T-helper 17 cell (primary cell): ENCODE measurements around the gene HIPK2. TPM values are rescaled to one million over a fixed set of nuclear protein-coding genes. Genes with fewer than 3 reads are reported as not detected.

Experiments used
- ATAC-seq: fragments of 150-1000 bp; cut with Tn5 transposase; 2 replicates; pipeline ENCODE4 v1.10.0; 2021; ENCODE audit warnings: mild to moderate bottlenecking, moderate library complexity
- DNase-seq, 3 donors: peaks; one replicate each; pipeline versions ENCODE4 v3.0.0 to v3.0.0-alpha.2; 2020 to 2021
- H3K9me3 ChIP-seq: one replicate; pipeline ENCODE4 v1.7.0; 2013; ENCODE audit warnings: low read length, mild to moderate bottlenecking; ENCODE audit not compliant: control insufficient read depth, poor library complexity, severe bottlenecking
- H3K27ac Mint-ChIP-seq: one replicate; pipeline ENCODE4 v1.8.0; 2022; ENCODE audit warnings: mild to moderate bottlenecking, moderate library complexity, mixed read lengths
- H3K27me3 Mint-ChIP-seq: one replicate; pipeline ENCODE4 v1.8.0; 2022; ENCODE audit warnings: mixed read lengths
- H3K36me3 Mint-ChIP-seq: one replicate; pipeline ENCODE4 v1.8.0; 2022; ENCODE audit warnings: low read depth, mixed read lengths
- H3K4me1 Mint-ChIP-seq: one replicate; pipeline ENCODE4 v1.8.0; 2022; ENCODE audit warnings: mild to moderate bottlenecking, mixed read lengths
- H3K4me3 Mint-ChIP-seq: one replicate; pipeline ENCODE4 v1.8.0; 2022; ENCODE audit warnings: mild to moderate bottlenecking, moderate library complexity, mixed read lengths
- total RNA-seq, 4 donors: library from RNA in 2 of 4; stranded (reverse) in 2 of 4; gene quantifications; one replicate each; pipeline ENCODE4 v1.2.3 and lab custom pipeline; 2022 to 2026

Gene HIPK2
- total RNA-seq, 2 donors from 2014 or later: 36.9 to 42.9 TPM

GRCh38 chr7:139531094-139531493 lies 246.7 kb downstream of the HIPK2 start:
- ATAC-seq: no peak
- Mint-ChIP-seq H3K27me3 (peaks cover 32% of the 10 kb centered on the region), H3K4me1 (peaks cover 5% of the 10 kb centered on the region), H3K4me3 (no peak overlapping the region), H3K27ac (no peak overlapping the region), H3K36me3 (no peaks in the 10 kb centered on the region)
- no peaks in the 10 kb centered on the region for H3K9me3 ChIP-seq
- DNase-seq: no peak

- no peaks in the 10 kb centered on the region for H3K9me3 ChIP-seq
- ATAC-seq (no peak), DNase-seq (no peak)
- H3K36me3 Mint-ChIP-seq: peaks cover under 1% of the 10 kb centered on the region
- peaks cover 31% of the 10 kb centered on the region for H3K27me3 Mint-ChIP-seq
- peak overlapping the region; percentile 53 for H3K4me3 Mint-ChIP-seq
- peaks cover 12% of the 10 kb centered on the region for H3K4me1 Mint-ChIP-seq
- no peak overlapping the region for H3K27ac Mint-ChIP-seq
Observed at GRCh38 chr7:139526578-139527544, 250.9 kb downstream of the HIPK2 start.

- H3K9me3 ChIP-seq: no peaks in the 10 kb centered on the region
- Mint-ChIP-seq H3K27me3 (peaks cover 41% of the 10 kb centered on the region), H3K36me3 (peaks cover 4% of the 10 kb centered on the region), H3K4me3 (no peak overlapping the region), H3K27ac (no peak overlapping the region), H3K4me1 (peaks cover 12% of the 10 kb centered on the region)
- DNase-seq (no peak), ATAC-seq (no peak)
Observed at GRCh38 chr7:139525750-139526149, 252.0 kb downstream of the HIPK2 start.

- peaks cover 12% of the 10 kb centered on the region for H3K4me1 Mint-ChIP-seq
- ATAC-seq (no peak), DNase-seq (no peak)
- no peaks in the 10 kb centered on the region for H3K9me3 ChIP-seq
- peaks cover 41% of the 10 kb centered on the region for H3K27me3 Mint-ChIP-seq
- H3K4me3 Mint-ChIP-seq: no peak overlapping the region
- peaks cover 4% of the 10 kb centered on the region for H3K36me3 Mint-ChIP-seq
- no peak overlapping the region for H3K27ac Mint-ChIP-seq
Observed at GRCh38 chr7:139525239-139525638, 252.6 kb downstream of the HIPK2 start.

- H3K27ac Mint-ChIP-seq: no peak overlapping the region
Observed at GRCh38 chr7:139523968-139524815, 253.6 kb downstream of the HIPK2 start.

GRCh38 chr7:139523199-139523941 lies 254.4 kb downstream of the HIPK2 start, which contains the start of gene CLEC2L:
Gene CLEC2L (plus strand): TSS chr7:139523685. CDS start chr7:139523928, 243 bp downstream.
- no peaks in the 10 kb centered on the region for H3K9me3 ChIP-seq
- Mint-ChIP-seq H3K4me3 (peak within 1 kb of the TSS; percentile 77), H3K27ac (no peak within 1 kb of the TSS), H3K4me1 (peaks cover 12% of the 10 kb centered on the region), H3K36me3 (peaks cover 4% of the 10 kb centered on the region), H3K27me3 (peaks cover 30% of the 10 kb centered on the region)
- ATAC-seq (peak; percentile 41), DNase-seq (no peak)

More at GRCh38 chr7:139523968-139524815, 253.6 kb downstream of the HIPK2 start:
- Mint-ChIP-seq H3K4me1 (peaks cover 12% of the 10 kb centered on the region), H3K4me3 (peak overlapping the region; percentile 19), H3K27me3 (peaks cover 39% of the 10 kb centered on the region), H3K36me3 (peaks cover 4% of the 10 kb centered on the region)
- DNase-seq: no peak
- ATAC-seq: no peak
- H3K9me3 ChIP-seq: no peaks in the 10 kb centered on the region

GRCh38 chr7:139522830-139523198 lies 255.0 kb downstream of the HIPK2 start:
- H3K36me3 Mint-ChIP-seq: peaks cover 4% of the 10 kb centered on the region
- no peaks in the 10 kb centered on the region for H3K9me3 ChIP-seq
- no peak overlapping the region for H3K27ac Mint-ChIP-seq
- no peak for ATAC-seq
- peaks cover 12% of the 10 kb centered on the region for H3K4me1 Mint-ChIP-seq
- DNase-seq: no peak
- H3K27me3 Mint-ChIP-seq: peaks cover 28% of the 10 kb centered on the region
- H3K4me3 Mint-ChIP-seq: peak overlapping the region; percentile 77

GRCh38 chr7:139521439-139521838 lies 256.4 kb downstream of the HIPK2 start:
- ATAC-seq (no peak), DNase-seq (no peak)
- no peaks in the 10 kb centered on the region for H3K9me3 ChIP-seq
- Mint-ChIP-seq H3K27ac (no peak overlapping the region), H3K4me1 (peaks cover 7% of the 10 kb centered on the region), H3K27me3 (peaks cover 34% of the 10 kb centered on the region), H3K36me3 (peaks cover 4% of the 10 kb centered on the region), H3K4me3 (no peak overlapping the region)

- DNase-seq (no peak), ATAC-seq (no peak)
- Mint-ChIP-seq H3K4me3 (no peak overlapping the region), H3K27ac (no peak overlapping the region), H3K36me3 (no peaks in the 10 kb centered on the region), H3K27me3 (peaks cover 10% of the 10 kb centered on the region), H3K4me1 (no peaks in the 10 kb centered on the region)
- no peaks in the 10 kb centered on the region for H3K9me3 ChIP-seq
Observed at GRCh38 chr7:139515266-139515665, 262.5 kb downstream of the HIPK2 start.

Other genes starting within 250 kb of the HIPK2 start
- 10 to 100 TPM; 19.6 to 20.9 TPM for gene TBXAS1, start 51.3 kb upstream of the HIPK2 start, total RNA-seq